NAMALWA (cell line): ENCODE results near the gene RBP3.
A peak's percentile ranks its signal among the peaks of the same experiment; 100 is the strongest.

Experiments
- DNase-seq: peaks from one replicate; pipeline ENCODE4 v3.0.0-alpha.2; 2015; ENCODE audit warnings: low spot score

Gene RBP3

GRCh38 chr10:47348138-47348651 is at the start of gene RBP3:
RBP3 (plus strand) TSS chr10:47348363; CDS start chr10:47348485, 122 bp downstream.
- DNase-seq = no peak

GRCh38 chr10:47298715-47299114 is 49.4 kb upstream of the RBP3 start:
- no peak for DNase-seq

- DNase-seq = no peak
Observed at GRCh38 chr10:47299611-47300428, 48.3 kb upstream of the RBP3 start, which contains the start of gene GDF10. GDF10 (plus strand) TSS chr10:47300197; CDS start chr10:47300652, 455 bp downstream.

- DNase-seq = no peak
Observed at GRCh38 chr10:47300429-47300931, 47.7 kb upstream of the RBP3 start.

GRCh38 chr10:47301833-47302232 is 46.3 kb upstream of the RBP3 start:
- no peak for DNase-seq

GRCh38 chr10:47303105-47303504 is 45.1 kb upstream of the RBP3 start:
- DNase-seq = no peak

- DNase-seq = no peak
Observed at GRCh38 chr10:47303866-47304265, 44.3 kb upstream of the RBP3 start.

- DNase-seq = no peak
Observed at GRCh38 chr10:47305566-47305965, 42.6 kb upstream of the RBP3 start.

- no peak for DNase-seq
Observed at GRCh38 chr10:47306387-47307210, 41.6 kb upstream of the RBP3 start.

- DNase-seq = no peak
Observed at GRCh38 chr10:47307381-47307780, 40.8 kb upstream of the RBP3 start.

- no peak for DNase-seq
Observed at GRCh38 chr10:47308775-47309174, 39.4 kb upstream of the RBP3 start.

- DNase-seq = peak; percentile 17
Observed at GRCh38 chr10:47309408-47310089, 38.6 kb upstream of the RBP3 start.

GRCh38 chr10:47310090-47310505 is 38.1 kb upstream of the RBP3 start:
- DNase-seq = no peak

- DNase-seq = no peak
Observed at GRCh38 chr10:47311193-47311931, 36.8 kb upstream of the RBP3 start.

- DNase-seq = peak; percentile 81
Observed at GRCh38 chr10:47311932-47312662, 36.1 kb upstream of the RBP3 start.

GRCh38 chr10:47312663-47312995 is 35.5 kb upstream of the RBP3 start:
- no peak for DNase-seq

GRCh38 chr10:47314416-47314970 is 33.7 kb upstream of the RBP3 start:
- DNase-seq = no peak

GRCh38 chr10:47315421-47315820 is 32.7 kb upstream of the RBP3 start:
- DNase-seq = no peak

- no peak for DNase-seq
Observed at GRCh38 chr10:47316131-47316530, 32.0 kb upstream of the RBP3 start.

GRCh38 chr10:47317251-47317650 is 30.9 kb upstream of the RBP3 start:
- no peak for DNase-seq
